ENCODE results near the gene HELQ. TPM values are rescaled to one million over a fixed set of nuclear protein-coding genes. Genes with fewer than 3 reads are reported as not detected.

The HELQ gene
- total and polyA plus RNA-seq, 2 of the 13 experiments (the other 11 are each of a cell fraction or from before 2014, with no cell fraction given) = 6.6 to 10.8 TPM

DNA sequence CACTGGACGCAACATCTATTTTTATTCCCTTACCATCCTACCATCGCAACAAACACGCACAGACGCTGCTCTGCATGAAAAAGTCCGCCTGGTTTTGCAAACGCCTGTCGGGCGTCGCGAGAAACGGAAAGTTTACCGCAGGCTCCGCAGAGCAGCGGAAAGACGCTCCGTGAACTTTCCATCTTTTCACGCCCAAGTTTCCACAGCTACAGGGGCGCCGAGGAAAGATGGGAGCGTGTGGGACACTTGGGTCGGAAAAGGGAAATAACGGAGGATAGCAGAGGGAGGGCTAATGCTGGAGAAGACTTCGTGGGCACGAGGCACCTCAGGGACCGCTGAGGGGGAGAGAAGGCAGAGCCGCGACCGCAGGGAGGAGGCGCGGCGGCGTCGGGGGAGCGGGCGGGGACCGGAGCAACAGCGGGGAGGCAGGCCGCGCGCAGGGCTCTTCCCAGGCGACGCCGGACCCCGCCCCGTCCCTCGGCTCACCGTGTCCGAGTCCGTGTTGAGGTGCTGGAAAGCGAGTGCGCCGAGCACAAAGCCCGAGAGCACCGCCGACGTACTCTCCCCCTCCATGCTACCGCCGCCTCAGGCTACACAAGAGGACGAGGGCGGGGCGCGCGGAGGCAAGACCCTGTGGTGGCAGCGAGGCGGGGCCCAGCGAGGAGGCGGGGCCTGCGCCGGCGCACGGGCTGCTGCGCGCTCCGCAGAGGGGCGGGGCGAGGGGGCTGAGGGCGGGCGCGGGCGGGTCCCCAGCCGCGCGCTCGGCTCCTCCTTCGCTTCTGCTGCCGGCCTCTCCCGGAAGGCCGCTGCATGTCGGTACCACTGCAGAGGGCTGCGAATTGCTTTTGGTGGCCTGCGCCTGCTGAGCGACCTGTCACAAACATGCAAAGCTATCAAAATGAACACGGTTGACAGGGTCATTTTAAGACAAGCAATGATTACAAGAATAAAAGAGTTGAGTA, 29.2 kb upstream of the HELQ start, which contains the start of gene ABRAXAS1 (continued):
- TF ChIP-seq, protein P1, sequence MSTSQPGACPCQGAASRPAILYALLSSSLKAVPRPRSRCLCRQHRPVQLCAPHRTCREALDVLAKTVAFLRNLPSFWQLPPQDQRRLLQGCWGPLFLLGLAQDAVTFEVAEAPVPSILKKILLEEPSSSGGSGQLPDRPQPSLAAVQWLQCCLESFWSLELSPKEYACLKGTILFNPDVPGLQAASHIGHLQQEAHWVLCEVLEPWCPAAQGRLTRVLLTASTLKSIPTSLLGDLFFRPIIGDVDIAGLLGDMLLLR (CRISPR knock-in tag; IDR thresholded peaks at IDR 0.05) = peak; percentile 85
- no peak for TF ChIP-seq PCBP1 (IDR thresholded peaks at IDR 0.05; ENCODE audit: borderline replicate concordance, low read depth, low read length)
- TF ChIP-seq, protein P2, sequence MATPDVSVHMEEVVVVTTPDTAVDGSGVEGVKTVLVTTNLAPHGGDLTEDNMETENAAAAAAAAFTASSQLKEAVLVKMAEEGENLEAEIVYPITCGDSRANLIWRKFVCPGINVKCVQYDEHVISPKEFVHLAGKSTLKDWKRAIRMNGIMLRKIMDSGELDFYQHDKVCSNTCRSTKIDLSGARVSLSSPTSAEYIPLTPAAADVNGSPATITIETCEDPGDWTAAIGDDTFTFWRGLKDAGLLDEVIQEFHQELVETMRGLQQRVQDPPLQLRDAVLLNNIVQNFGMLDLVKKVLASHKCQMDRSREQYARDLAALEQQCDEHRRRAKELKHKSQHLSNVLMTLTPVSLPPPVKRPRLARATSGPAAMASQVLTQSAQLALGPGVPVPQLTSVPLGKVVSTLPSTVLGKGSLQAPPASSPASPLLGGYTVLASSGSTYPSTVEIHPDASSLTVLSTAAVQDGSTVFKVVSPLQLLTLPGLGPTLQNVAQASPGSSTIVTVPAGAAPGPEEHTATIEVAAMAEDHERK (CRISPR knock-in tag; IDR thresholded peaks at IDR 0.05; ENCODE audit: low read depth) = peak; percentile 1; the same call in 1 of the 2 replicates
- TF ChIP-seq MLLT10 (CRISPR knock-in tag; IDR thresholded peaks at IDR 0.05) = no peak
- no peak for TF ChIP-seq ZNF703 (CRISPR knock-in tag; IDR thresholded peaks at IDR 0.05; ENCODE audit: borderline replicate concordance)
- TF ChIP-seq NFE2L1 (CRISPR knock-in tag; IDR thresholded peaks at IDR 0.05; ENCODE audit: borderline replicate concordance) = 0 out of 2 replicates have a peak, but pooled peaks have one; percentile 32
- no peak for TF ChIP-seq AGO1 (IDR thresholded peaks at IDR 0.05; ENCODE audit: low read depth, low read length, poor library complexity, severe bottlenecking)
- TF ChIP-seq ZNF781 (CRISPR knock-in tag; IDR thresholded peaks at IDR 0.05; ENCODE audit: borderline replicate concordance, not compliant biosample characterization) = peak; percentile 67
- TF ChIP-seq, protein P3, sequence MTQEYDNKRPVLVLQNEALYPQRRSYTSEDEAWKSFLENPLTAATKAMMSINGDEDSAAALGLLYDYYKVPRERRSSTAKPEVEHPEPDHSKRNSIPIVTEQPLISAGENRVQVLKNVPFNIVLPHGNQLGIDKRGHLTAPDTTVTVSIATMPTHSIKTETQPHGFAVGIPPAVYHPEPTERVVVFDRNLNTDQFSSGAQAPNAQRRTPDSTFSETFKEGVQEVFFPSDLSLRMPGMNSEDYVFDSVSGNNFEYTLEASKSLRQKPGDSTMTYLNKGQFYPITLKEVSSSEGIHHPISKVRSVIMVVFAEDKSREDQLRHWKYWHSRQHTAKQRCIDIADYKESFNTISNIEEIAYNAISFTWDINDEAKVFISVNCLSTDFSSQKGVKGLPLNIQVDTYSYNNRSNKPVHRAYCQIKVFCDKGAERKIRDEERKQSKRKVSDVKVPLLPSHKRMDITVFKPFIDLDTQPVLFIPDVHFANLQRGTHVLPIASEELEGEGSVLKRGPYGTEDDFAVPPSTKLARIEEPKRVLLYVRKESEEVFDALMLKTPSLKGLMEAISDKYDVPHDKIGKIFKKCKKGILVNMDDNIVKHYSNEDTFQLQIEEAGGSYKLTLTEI (CRISPR knock-in tag; conservative IDR thresholded peaks at IDR 0.05) = no peak
- TF ChIP-seq, protein P4, sequence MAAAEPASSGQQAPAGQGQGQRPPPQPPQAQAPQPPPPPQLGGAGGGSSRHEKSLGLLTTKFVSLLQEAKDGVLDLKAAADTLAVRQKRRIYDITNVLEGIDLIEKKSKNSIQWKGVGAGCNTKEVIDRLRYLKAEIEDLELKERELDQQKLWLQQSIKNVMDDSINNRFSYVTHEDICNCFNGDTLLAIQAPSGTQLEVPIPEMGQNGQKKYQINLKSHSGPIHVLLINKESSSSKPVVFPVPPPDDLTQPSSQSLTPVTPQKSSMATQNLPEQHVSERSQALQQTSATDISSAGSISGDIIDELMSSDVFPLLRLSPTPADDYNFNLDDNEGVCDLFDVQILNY (CRISPR knock-in tag; conservative IDR thresholded peaks at IDR 0.05) = no peak
- TF ChIP-seq, protein P5, sequence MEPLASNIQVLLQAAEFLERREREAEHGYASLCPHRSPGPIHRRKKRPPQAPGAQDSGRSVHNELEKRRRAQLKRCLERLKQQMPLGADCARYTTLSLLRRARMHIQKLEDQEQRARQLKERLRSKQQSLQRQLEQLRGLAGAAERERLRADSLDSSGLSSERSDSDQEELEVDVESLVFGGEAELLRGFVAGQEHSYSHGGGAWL (CRISPR knock-in tag; IDR thresholded peaks at IDR 0.05) = peak; percentile 90
- TF ChIP-seq, protein P6, sequence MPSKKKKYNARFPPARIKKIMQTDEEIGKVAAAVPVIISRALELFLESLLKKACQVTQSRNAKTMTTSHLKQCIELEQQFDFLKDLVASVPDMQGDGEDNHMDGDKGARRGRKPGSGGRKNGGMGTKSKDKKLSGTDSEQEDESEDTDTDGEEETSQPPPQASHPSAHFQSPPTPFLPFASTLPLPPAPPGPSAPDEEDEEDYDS (CRISPR knock-in tag; IDR thresholded peaks at IDR 0.05) = peak; percentile 92
- TF ChIP-seq FOXP1 (IDR thresholded peaks at IDR 0.05) = no peak
- no peak for TF ChIP-seq FOXP1 (CRISPR knock-in tag; IDR thresholded peaks at IDR 0.05)
- TF ChIP-seq NCOA2 (CRISPR knock-in tag; IDR thresholded peaks at IDR 0.05) = no peak; the same call in 1 of the 2 replicates
- TF ChIP-seq ZNF33B (CRISPR knock-in tag; IDR thresholded peaks at IDR 0.05) = peak; percentile 87; the same call in 1 of the 2 replicates
- TF ChIP-seq, protein P7, sequence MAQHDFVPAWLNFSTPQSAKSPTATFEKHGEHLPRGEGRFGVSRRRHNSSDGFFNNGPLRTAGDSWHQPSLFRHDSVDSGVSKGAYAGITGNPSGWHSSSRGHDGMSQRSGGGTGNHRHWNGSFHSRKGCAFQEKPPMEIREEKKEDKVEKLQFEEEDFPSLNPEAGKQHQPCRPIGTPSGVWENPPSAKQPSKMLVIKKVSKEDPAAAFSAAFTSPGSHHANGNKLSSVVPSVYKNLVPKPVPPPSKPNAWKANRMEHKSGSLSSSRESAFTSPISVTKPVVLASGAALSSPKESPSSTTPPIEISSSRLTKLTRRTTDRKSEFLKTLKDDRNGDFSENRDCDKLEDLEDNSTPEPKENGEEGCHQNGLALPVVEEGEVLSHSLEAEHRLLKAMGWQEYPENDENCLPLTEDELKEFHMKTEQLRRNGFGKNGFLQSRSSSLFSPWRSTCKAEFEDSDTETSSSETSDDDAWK (CRISPR knock-in tag; IDR thresholded peaks at IDR 0.05) = no peak
- no peak for TF ChIP-seq ATAD3A (CRISPR knock-in tag; IDR thresholded peaks at IDR 0.05)
- TF ChIP-seq PHF21A (CRISPR knock-in tag; IDR thresholded peaks at IDR 0.05) = no peak
- TF ChIP-seq SRSF9 (IDR thresholded peaks at IDR 0.05; ENCODE audit: borderline replicate concordance, insufficient read depth, low read depth, low read length, poor library complexity, severe bottlenecking) = no peak
